ENCODE results near the gene CECR2. TPM values are rescaled to one million over a fixed set of nuclear protein-coding genes. Genes with fewer than 3 reads are reported as not detected.
A peak's percentile ranks its signal among the peaks of the same experiment; 100 is the strongest.

The CECR2 gene
- total RNA-seq, 3 donors from 2014 or later (not counting 1 experiment from before 2014, with no cell fraction given) = 0.02 to 0.45 TPM; not detected in 1

DNA sequence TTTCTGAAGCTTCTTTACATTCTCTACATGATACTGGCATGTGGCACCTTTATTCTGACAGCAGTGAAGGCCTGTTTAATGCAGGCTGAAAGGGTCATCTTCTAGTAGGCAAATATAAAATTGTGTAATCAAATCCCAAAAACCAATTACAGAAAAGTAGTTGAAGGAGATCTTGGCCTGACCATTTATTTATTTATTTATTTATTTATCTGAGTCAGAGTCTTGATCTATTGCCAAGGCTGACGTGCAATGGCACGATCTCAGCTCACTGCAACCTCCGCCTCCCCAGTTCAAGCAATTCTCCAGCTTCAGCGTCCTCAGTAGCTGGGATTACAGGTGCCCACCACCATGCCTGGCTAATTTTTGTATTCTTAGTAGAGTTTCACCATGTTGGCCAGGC, 22.7 kb upstream of the CECR2 start:
- no peaks in the 10 kb centered on the region for H3K27me3 ChIP-seq (ENCODE audit: control insufficient read depth, insufficient read depth, low read length)
- DNase-seq = no peak
- 94% methylated on average over 4 of the region's 4 CpGs for WGBS (ENCODE audit: insufficient coverage)
- no peak for ATAC-seq
- no peaks in the 10 kb centered on the region for H3K36me3 Mint-ChIP-seq
- H3K27ac ChIP-seq (ENCODE audit: low read length) = no peak overlapping the region
- H3K9me3 ChIP-seq (ENCODE audit: control insufficient read depth, insufficient read depth, low read length) = no peaks in the 10 kb centered on the region
- H3K4me1 ChIP-seq (ENCODE audit: control insufficient read depth, insufficient read depth, low read length) = no peaks in the 10 kb centered on the region
- no peaks in the 10 kb centered on the region for H3K36me3 ChIP-seq (ENCODE audit: control insufficient read depth, insufficient read depth, low read length)
- H3K4me3 ChIP-seq (ENCODE audit: low read length) = no peak overlapping the region
- H3K27me3 Mint-ChIP-seq (ENCODE audit: low read depth in 2 of 2) = peaks cover 0 to 7% of the 10 kb centered on the region in 2 donors
- H3K4me3 Mint-ChIP-seq = no peak overlapping the region
- H3K9me3 Mint-ChIP-seq = no peaks in the 10 kb centered on the region
- H3K27ac Mint-ChIP-seq = no peak overlapping the region
- TF ChIP-seq, protein P1, sequence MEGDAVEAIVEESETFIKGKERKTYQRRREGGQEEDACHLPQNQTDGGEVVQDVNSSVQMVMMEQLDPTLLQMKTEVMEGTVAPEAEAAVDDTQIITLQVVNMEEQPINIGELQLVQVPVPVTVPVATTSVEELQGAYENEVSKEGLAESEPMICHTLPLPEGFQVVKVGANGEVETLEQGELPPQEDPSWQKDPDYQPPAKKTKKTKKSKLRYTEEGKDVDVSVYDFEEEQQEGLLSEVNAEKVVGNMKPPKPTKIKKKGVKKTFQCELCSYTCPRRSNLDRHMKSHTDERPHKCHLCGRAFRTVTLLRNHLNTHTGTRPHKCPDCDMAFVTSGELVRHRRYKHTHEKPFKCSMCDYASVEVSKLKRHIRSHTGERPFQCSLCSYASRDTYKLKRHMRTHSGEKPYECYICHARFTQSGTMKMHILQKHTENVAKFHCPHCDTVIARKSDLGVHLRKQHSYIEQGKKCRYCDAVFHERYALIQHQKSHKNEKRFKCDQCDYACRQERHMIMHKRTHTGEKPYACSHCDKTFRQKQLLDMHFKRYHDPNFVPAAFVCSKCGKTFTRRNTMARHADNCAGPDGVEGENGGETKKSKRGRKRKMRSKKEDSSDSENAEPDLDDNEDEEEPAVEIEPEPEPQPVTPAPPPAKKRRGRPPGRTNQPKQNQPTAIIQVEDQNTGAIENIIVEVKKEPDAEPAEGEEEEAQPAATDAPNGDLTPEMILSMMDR (IDR thresholded peaks at IDR 0.05) = no peak
- no peaks in the 10 kb centered on the region for H3K4me1 Mint-ChIP-seq
- intact Hi-C loops (cut with micrococcal nuclease) = no loop called here

DNA sequence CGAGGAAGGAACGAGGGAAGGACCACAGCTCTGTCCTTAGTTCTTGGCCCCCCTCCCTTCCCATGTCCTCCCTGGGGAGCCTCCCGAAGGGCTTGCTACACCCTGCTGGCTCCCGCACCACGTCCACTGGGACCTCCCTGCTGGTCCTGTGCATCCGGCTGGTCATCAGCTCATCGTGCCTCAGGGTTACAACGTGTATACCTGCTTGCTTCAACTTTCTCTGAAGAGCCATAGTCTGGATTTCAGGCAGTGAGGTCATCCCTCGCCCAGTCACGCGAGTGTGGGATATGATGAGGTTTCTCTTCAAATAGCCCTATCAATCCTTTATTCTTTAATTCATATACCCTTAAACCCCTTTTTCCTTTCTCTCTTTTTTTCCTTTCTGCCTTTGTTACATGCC, 21.5 kb upstream of the CECR2 start:
- intact Hi-C loops (cut with micrococcal nuclease) = no loop called here
- DNase-seq (no peak), ATAC-seq (no peak)
- no peaks in the 10 kb centered on the region for H3K27me3 ChIP-seq (ENCODE audit: control insufficient read depth, insufficient read depth, low read length)
- WGBS (ENCODE audit: insufficient coverage) = 91% methylated on average over 10 of the region's 11 CpGs
- Mint-ChIP-seq H3K9me3 (no peaks in the 10 kb centered on the region), H3K27me3 (ENCODE audit: low read depth in 2 of 2) (peaks cover 0 to 7% of the 10 kb centered on the region in 2 donors), H3K27ac (no peak overlapping the region), H3K4me1 (no peaks in the 10 kb centered on the region), H3K4me3 (no peak overlapping the region), H3K36me3 (no peaks in the 10 kb centered on the region)
- no peak overlapping the region for H3K27ac ChIP-seq (ENCODE audit: low read length)
- TF ChIP-seq, protein P1 (IDR thresholded peaks at IDR 0.05) = no peak
- H3K36me3 ChIP-seq (ENCODE audit: control insufficient read depth, insufficient read depth, low read length) = no peaks in the 10 kb centered on the region
- no peaks in the 10 kb centered on the region for H3K4me1 ChIP-seq (ENCODE audit: control insufficient read depth, insufficient read depth, low read length)
- no peaks in the 10 kb centered on the region for H3K9me3 ChIP-seq (ENCODE audit: control insufficient read depth, insufficient read depth, low read length)
- H3K4me3 ChIP-seq (ENCODE audit: low read length) = no peak overlapping the region

DNA sequence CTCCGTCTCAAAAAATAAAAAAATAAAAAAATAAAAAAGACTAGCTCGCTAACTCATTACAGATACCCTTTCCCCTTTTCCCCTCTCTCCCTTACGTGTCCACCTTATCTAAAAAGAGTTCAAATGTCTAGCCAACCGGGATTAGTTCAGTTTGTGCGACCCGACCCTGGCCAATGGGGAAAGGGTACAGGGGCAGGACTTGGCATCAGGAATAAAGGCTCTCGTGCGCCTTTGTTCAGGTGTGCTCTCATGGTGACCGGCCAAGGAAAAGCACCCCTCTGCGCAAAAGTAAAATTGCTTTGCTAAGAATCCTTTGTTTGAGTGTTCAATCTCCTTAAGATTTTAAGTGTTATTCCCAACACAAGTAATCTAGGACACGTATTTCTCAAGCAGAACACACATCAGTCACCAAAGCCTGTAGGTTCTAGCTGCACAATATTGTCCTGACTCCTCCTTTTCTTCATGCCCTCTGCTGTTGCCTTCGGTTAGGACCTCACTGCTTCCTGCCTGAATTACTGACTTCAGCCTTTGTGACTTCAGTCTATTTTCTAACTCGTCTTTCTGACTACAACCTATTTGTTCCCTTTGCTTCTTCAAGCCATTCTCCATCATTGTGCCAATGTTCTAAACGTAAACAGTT, 20.7 kb upstream of the CECR2 start:
- 85% methylated on average over 14 of the region's 14 CpGs for WGBS (ENCODE audit: insufficient coverage)
- H3K9me3 Mint-ChIP-seq = no peaks in the 10 kb centered on the region
- no peaks in the 10 kb centered on the region for H3K4me1 Mint-ChIP-seq
- no peak overlapping the region for H3K27ac ChIP-seq (ENCODE audit: low read length)
- H3K36me3 ChIP-seq (ENCODE audit: control insufficient read depth, insufficient read depth, low read length) = no peaks in the 10 kb centered on the region
- intact Hi-C loops (cut with micrococcal nuclease) = no loop called here
- peaks cover 0 to 7% of the 10 kb centered on the region in 2 donors for H3K27me3 Mint-ChIP-seq (ENCODE audit: low read depth in 2 of 2)
- H3K9me3 ChIP-seq (ENCODE audit: control insufficient read depth, insufficient read depth, low read length) = no peaks in the 10 kb centered on the region
- no peak overlapping the region for H3K4me3 ChIP-seq (ENCODE audit: low read length)
- DNase-seq (peak in 1 of 2 donors; percentile 25), ATAC-seq (no peak)
- no peaks in the 10 kb centered on the region for H3K4me1 ChIP-seq (ENCODE audit: control insufficient read depth, insufficient read depth, low read length)
- no peak overlapping the region for H3K4me3 Mint-ChIP-seq
- no peaks in the 10 kb centered on the region for H3K27me3 ChIP-seq (ENCODE audit: control insufficient read depth, insufficient read depth, low read length)
- H3K36me3 Mint-ChIP-seq = no peaks in the 10 kb centered on the region
- no peak overlapping the region for H3K27ac Mint-ChIP-seq
- TF ChIP-seq, protein P1 (IDR thresholded peaks at IDR 0.05) = no peak

DNA sequence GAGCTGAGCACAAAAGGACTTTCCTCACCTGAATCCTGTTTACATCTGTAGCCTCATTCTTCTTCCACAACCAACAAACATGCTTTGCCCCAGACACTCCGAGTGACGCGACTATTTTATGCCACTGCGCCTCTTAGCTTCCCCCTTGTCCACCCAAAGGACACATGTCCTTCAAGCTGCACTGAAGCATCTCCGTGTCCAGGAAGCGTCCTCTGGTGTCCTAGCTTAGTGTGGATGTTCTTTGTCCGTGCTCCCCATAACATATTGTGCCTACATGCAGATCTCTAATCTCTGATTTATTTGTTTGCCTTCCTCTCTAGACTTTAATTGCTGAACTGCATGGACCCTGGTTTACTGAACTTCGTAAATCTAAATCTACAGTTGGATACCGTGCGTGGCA, 20.1 kb upstream of the CECR2 start:
- TF ChIP-seq, protein P1 (IDR thresholded peaks at IDR 0.05) = no peak
- DNase-seq = no peak
- Mint-ChIP-seq H3K36me3 (no peaks in the 10 kb centered on the region), H3K27ac (no peak overlapping the region), H3K9me3 (no peaks in the 10 kb centered on the region), H3K27me3 (ENCODE audit: low read depth in 2 of 2) (peaks cover 0 to 7% of the 10 kb centered on the region in 2 donors), H3K4me3 (no peak overlapping the region), H3K4me1 (no peaks in the 10 kb centered on the region)
- H3K27ac ChIP-seq (ENCODE audit: low read length) = no peak overlapping the region
- no peaks in the 10 kb centered on the region for H3K4me1 ChIP-seq (ENCODE audit: control insufficient read depth, insufficient read depth, low read length)
- WGBS (ENCODE audit: insufficient coverage) = 90% methylated on average over 10 of the region's 10 CpGs
- H3K4me3 ChIP-seq (ENCODE audit: low read length) = no peak overlapping the region
- no peak for ATAC-seq
- no peaks in the 10 kb centered on the region for H3K36me3 ChIP-seq (ENCODE audit: control insufficient read depth, insufficient read depth, low read length)
- no peaks in the 10 kb centered on the region for H3K27me3 ChIP-seq (ENCODE audit: control insufficient read depth, insufficient read depth, low read length)
- intact Hi-C loops (cut with micrococcal nuclease) = no loop called here
- no peaks in the 10 kb centered on the region for H3K9me3 ChIP-seq (ENCODE audit: control insufficient read depth, insufficient read depth, low read length)
